Lower lobe of right lung (tissue), 2 donors: ENCODE data around the gene CCDC88C. TPM values are rescaled to one million over a fixed set of nuclear protein-coding genes. Genes with fewer than 3 reads are reported as not detected.
A peak's percentile ranks its signal among the peaks of the same experiment; 100 is the strongest.

Experiments used
- ATAC-seq, 2 donors: fragments of 200-7000 bp; cut with Tn5 transposase; one replicate each; pipeline ENCODE4 v1.9.1; 2020 to 2022; ENCODE audit warnings: mild to moderate bottlenecking in 2 of 2, moderate library complexity in 2 of 2
- DNase-seq: peaks from one replicate; pipeline ENCODE4 v3.0.0-alpha.2; 2020
- H3K27ac ChIP-seq: fragments of 200-600 bp; one replicate; pipeline ENCODE4 v1.8.0; 2022
- H3K27me3 ChIP-seq: fragments of 200-600 bp; one replicate; pipeline ENCODE4 v1.8.0; 2022; ENCODE audit warnings: low read depth
- H3K36me3 ChIP-seq: fragments of 200-600 bp; one replicate; pipeline ENCODE4 v1.8.0; 2022; ENCODE audit warnings: mild to moderate bottlenecking
- H3K4me1 ChIP-seq: fragments of 200-600 bp; one replicate; pipeline ENCODE4 v1.8.0; 2022
- H3K4me3 ChIP-seq: fragments of 200-600 bp; one replicate; pipeline ENCODE4 v1.8.0; 2022; ENCODE audit warnings: mild to moderate bottlenecking
- H3K9me3 ChIP-seq: fragments of 200-600 bp; one replicate; pipeline ENCODE4 v1.8.0; 2022
- CTCF ChIP-seq: fragments of 200-600 bp; IDR thresholded peaks from one replicate; pipeline ENCODE4 v1.8.0; 2022; ENCODE audit warnings: antibody characterized with exemption, mild to moderate bottlenecking
- intact Hi-C: fragments of 100-400 bp; cut with DNase I; formaldehyde crosslinking; loops from one replicate; pipeline ENCODE4 v1.11.0; 2022
- total RNA-seq: library from RNA; stranded (reverse); fragmentation: NEBNext Ultra II Directional; extraction: Animal tissue kit (Norgen Biotek cat#: 25700); gene quantifications from one replicate; pipeline ENCODE4 v1.2.1, GENCODE V29; 2021
- donor health status: DM: no; HTN: yes; CAD: no; lungs with severe emphysema.

CCDC88C gene
- total RNA-seq, 1 donor from 2014 or later = 45.8 TPM

- no peak overlapping the region for H3K27ac ChIP-seq
These were observed 153.2 kb downstream of the CCDC88C start for GRCh38 chr14:91264151-91265150.

GRCh38 chr14:91263329-91263728 lies 154.3 kb downstream of the CCDC88C start:
- intact Hi-C loops = no loop called here
- no peak for DNase-seq
- no peak for TF ChIP-seq CTCF
- Histone ChIP-seq H3K4me1 (peaks cover 25% of the 10 kb centered on the region), H3K27me3 (peaks cover 12% of the 10 kb centered on the region), H3K9me3 (no peaks in the 10 kb centered on the region), H3K36me3 (no peaks in the 10 kb centered on the region), H3K4me3 (peak overlapping the region; percentile 57), H3K27ac (no peak overlapping the region)
- ATAC-seq = peak in 1 of 2 donors; percentile 17

More at GRCh38 chr14:91264151-91265150, 153.2 kb downstream of the CCDC88C start:
- Histone ChIP-seq H3K27me3 (peaks cover 12% of the 10 kb centered on the region), H3K4me1 (peaks cover 25% of the 10 kb centered on the region), H3K4me3 (peak overlapping the region; percentile 57), H3K36me3 (no peaks in the 10 kb centered on the region), H3K9me3 (no peaks in the 10 kb centered on the region)
- intact Hi-C loops = no loop called here
- ATAC-seq (peak; percentile 66 to 72), DNase-seq (peak; percentile 60)
- no peak for TF ChIP-seq CTCF

GRCh38 chr14:91261986-91262549 lies 155.6 kb downstream of the CCDC88C start:
- Histone ChIP-seq H3K36me3 (no peaks in the 10 kb centered on the region), H3K9me3 (no peaks in the 10 kb centered on the region), H3K4me3 (no peak overlapping the region), H3K4me1 (peaks cover 37% of the 10 kb centered on the region), H3K27ac (no peak overlapping the region), H3K27me3 (peaks cover 12% of the 10 kb centered on the region)
- no peak for TF ChIP-seq CTCF
- ATAC-seq (peak in 1 of 2 donors; percentile 51), DNase-seq (no peak)
- intact Hi-C loops = no loop called here

GRCh38 chr14:91261115-91261514 lies 156.5 kb downstream of the CCDC88C start:
- DNase-seq (no peak), ATAC-seq (peak in 1 of 2 donors; percentile 24)
- H3K36me3 ChIP-seq = no peaks in the 10 kb centered on the region
- H3K27me3 ChIP-seq = peaks cover 12% of the 10 kb centered on the region
- peaks cover 41% of the 10 kb centered on the region for H3K4me1 ChIP-seq
- no peak overlapping the region for H3K27ac ChIP-seq
- no peaks in the 10 kb centered on the region for H3K9me3 ChIP-seq
- no peak overlapping the region for H3K4me3 ChIP-seq
- TF ChIP-seq CTCF = no peak
- intact Hi-C loops = no loop called here

GRCh38 chr14:91258876-91259275 lies 158.7 kb downstream of the CCDC88C start:
- ATAC-seq = no peak
- no peak for TF ChIP-seq CTCF

More at GRCh38 chr14:91258876-91259275, 158.7 kb downstream of the CCDC88C start:
- Histone ChIP-seq H3K9me3 (no peaks in the 10 kb centered on the region), H3K4me3 (no peak overlapping the region), H3K36me3 (no peaks in the 10 kb centered on the region), H3K4me1 (peaks cover 38% of the 10 kb centered on the region), H3K27ac (no peak overlapping the region), H3K27me3 (peaks cover 8% of the 10 kb centered on the region)
- no peak for DNase-seq
- intact Hi-C loops = no loop called here
